WTC11 (cell line): ENCODE data around the gene SPHKAP. TPM values are rescaled to one million over a fixed set of nuclear protein-coding genes. Genes with fewer than 3 reads are reported as not detected.

Source experiments
- ATAC-seq: fragments of 200-7000 bp; cut with Tn5 transposase; 2 replicates; pipeline ENCODE4 v1.10.0; 2021; ENCODE audit warnings: mild to moderate bottlenecking, moderate library complexity
- CTCF ChIA-PET: fragments of 300-600 bp; sonication (Branson Sonifier 250); formaldehyde crosslinking; loops from one replicate; lab custom pipeline; 2021; ENCODE audit warnings: antibody characterized with exemption; lab: Charles Lee
- POLR2A ChIA-PET: fragments of 350-600 bp; sonication (Branson Sonifier 250); formaldehyde crosslinking; loops from one replicate; lab custom pipeline; 2021; ENCODE audit warnings: antibody characterized with exemption; lab: Charles Lee
- DNase-seq: peaks from one replicate; pipeline ENCODE4 v3.0.0; 2021; ENCODE audit warnings: low spot score
- H3K27ac Mint-ChIP-seq: 2 replicates; pipeline ENCODE4 v1.8.0; 2021; ENCODE audit warnings: mixed read lengths
- H3K27me3 Mint-ChIP-seq: 2 replicates; pipeline ENCODE4 v1.8.0; 2021; ENCODE audit warnings: low read depth, mild to moderate bottlenecking, moderate library complexity, mixed read lengths
- H3K36me3 Mint-ChIP-seq: 2 replicates; pipeline ENCODE4 v1.8.0; 2021; ENCODE audit warnings: mixed read lengths
- H3K4me1 Mint-ChIP-seq: 2 replicates; pipeline ENCODE4 v1.8.0; 2022; ENCODE audit warnings: mixed read lengths
- H3K4me3 Mint-ChIP-seq: 2 replicates; pipeline ENCODE4 v1.8.0; 2021; ENCODE audit warnings: mild to moderate bottlenecking, moderate library complexity, mixed read lengths
- H3K9me3 Mint-ChIP-seq: 2 replicates; pipeline ENCODE4 v1.8.0; 2021; ENCODE audit warnings: mixed read lengths
- AFF4 ChIP-seq: sonication (generic); formaldehyde crosslinking; IDR thresholded peaks from 2 replicates; pipeline ENCODE4 v1.8.1; 2023; ENCODE audit warnings: mild to moderate bottlenecking, missing genetic modification reagents, borderline replicate concordance
- ATF1 ChIP-seq: sonication (generic); formaldehyde crosslinking; IDR thresholded peaks from 2 replicates; pipeline ENCODE4 v1.8.1; 2023; ENCODE audit warnings: mild to moderate bottlenecking, moderate library complexity, missing genetic modification reagents
- CBFB ChIP-seq: sonication (generic); formaldehyde crosslinking; IDR thresholded peaks from 2 replicates; pipeline ENCODE4 v1.8.1; 2022; ENCODE audit warnings: mild to moderate bottlenecking, low read depth, missing genetic modification reagents
- E2F1 ChIP-seq: sonication (generic); formaldehyde crosslinking; IDR thresholded peaks from 2 replicates; pipeline ENCODE4 v1.8.0; 2022; ENCODE audit warnings: mild to moderate bottlenecking, missing genetic modification reagents
- ETV6 ChIP-seq: sonication (generic); formaldehyde crosslinking; IDR thresholded peaks from 2 replicates; pipeline ENCODE4 v1.8.1; 2022; ENCODE audit warnings: mild to moderate bottlenecking, missing genetic modification reagents
- GRHL2 ChIP-seq: fragments of 250-450 bp; sonication (Bioruptor Pico); IDR thresholded peaks from 2 replicates; pipeline ENCODE4 v1.8.0; 2022; ENCODE audit warnings: mild to moderate bottlenecking, moderate library complexity; ENCODE audit not compliant: insufficient replicate concordance, severe bottlenecking
- HMGA2 ChIP-seq: fragments of 250-450 bp; sonication (Bioruptor Pico); IDR thresholded peaks from 2 replicates; pipeline ENCODE4 v1.4.0; 2021; ENCODE audit warnings: mild to moderate bottlenecking, moderate library complexity
- IRF2 ChIP-seq: sonication (generic); formaldehyde crosslinking; IDR thresholded peaks from 2 replicates; pipeline ENCODE4 v1.8.0; 2022; ENCODE audit warnings: low read depth, missing genetic modification reagents, borderline replicate concordance
- JAZF1 ChIP-seq: fragments of 250-450 bp; sonication (Bioruptor Pico); IDR thresholded peaks from 2 replicates; pipeline ENCODE4 v1.9.0; 2021; ENCODE audit warnings: moderate library complexity, mild to moderate bottlenecking, inconsistent platforms
- MYBL2 ChIP-seq: sonication (generic); formaldehyde crosslinking; IDR thresholded peaks from 2 replicates; pipeline ENCODE4 v1.8.1; 2023; ENCODE audit warnings: mild to moderate bottlenecking, moderate library complexity, missing genetic modification reagents
- NR3C1 ChIP-seq: sonication (generic); formaldehyde crosslinking; conservative IDR thresholded peaks from 2 replicates; pipeline ENCODE4 v1.8.1; 2023; ENCODE audit warnings: low read depth, mild to moderate bottlenecking, missing genetic modification reagents
- PRDM15 ChIP-seq: sonication (generic); formaldehyde crosslinking; IDR thresholded peaks from 2 replicates; pipeline ENCODE4 v1.8.0; 2022; ENCODE audit warnings: missing genetic modification reagents
- SMAD3 ChIP-seq: sonication (generic); formaldehyde crosslinking; IDR thresholded peaks from 2 replicates; pipeline ENCODE4 v1.8.0; 2022; ENCODE audit warnings: missing genetic modification reagents, mild to moderate bottlenecking, borderline replicate concordance
- SOX15 ChIP-seq: fragments of 250-450 bp; sonication (Bioruptor Pico); IDR thresholded peaks from 2 replicates; pipeline ENCODE4 v1.9.0; 2021; ENCODE audit warnings: mild to moderate bottlenecking
- ZNF121 ChIP-seq: sonication (generic); formaldehyde crosslinking; IDR thresholded peaks from 2 replicates; pipeline ENCODE4 v1.8.0; 2023; ENCODE audit warnings: missing genetic modification reagents
- ZNF396 ChIP-seq: fragments of 250-450 bp; sonication (Bioruptor Pico); IDR thresholded peaks from 2 replicates; pipeline ENCODE4 v1.8.0; 2021; ENCODE audit warnings: mild to moderate bottlenecking, moderate library complexity, borderline replicate concordance
- ZNF512 ChIP-seq: sonication (generic); formaldehyde crosslinking; IDR thresholded peaks from 2 replicates; pipeline ENCODE4 v1.8.1; 2022; ENCODE audit warnings: missing genetic modification reagents, borderline replicate concordance
- total RNA-seq: library from RNA; stranded (reverse); gene quantifications from 3 replicates; pipeline ENCODE4 v1.2.3, GENCODE V29; 2021

SPHKAP gene
- total RNA-seq, 1 experiment from 2014 or later, result not detected

GRCh38 chr2:227971619-227972230 is 209.8 kb downstream of the SPHKAP start:
- H3K27ac Mint-ChIP-seq, result no peak overlapping the region
- CTCF ChIA-PET, result no interaction called here
- DNase-seq, result no peak
- TF ChIP-seq ATF1 (CRISPR knock-in tag) (no peak), IRF2 (CRISPR knock-in tag) (no peak), MYBL2 (no peak), E2F1 (CRISPR knock-in tag) (no peak), ZNF396 (CRISPR knock-in tag) (no peak), SMAD3 (CRISPR knock-in tag) (no peak), SOX15 (no peak), CBFB (CRISPR knock-in tag) (no peak), ZNF121 (CRISPR knock-in tag) (no peak), NR3C1 (CRISPR knock-in tag) (no peak), HMGA2 (CRISPR knock-in tag) (no peak), JAZF1 (no peak), GRHL2 (CRISPR knock-in tag) (no peak), ETV6 (CRISPR knock-in tag) (no peak), AFF4 (CRISPR knock-in tag) (no peak), ZNF512 (CRISPR knock-in tag) (no peak), PRDM15 (no peak)
- TF ChIP-seq, all 79 proteins: peak for 0
- Mint-ChIP-seq H3K27me3 (no peaks in the 10 kb centered on the region), H3K4me3 (no peak overlapping the region), H3K36me3 (no peaks in the 10 kb centered on the region), H3K9me3 (no peaks in the 10 kb centered on the region), H3K4me1 (no peaks in the 10 kb centered on the region)
- ATAC-seq, result no peak
- POLR2A ChIA-PET, result no interaction called here
